IMR-90 (cell line): ENCODE data around the gene GPC5. TPM values are rescaled to one million over a fixed set of nuclear protein-coding genes. Genes with fewer than 3 reads are reported as not detected.

Source experiments
- ATAC-seq: fragments of 200-7000 bp; cut with Tn5 transposase; 2 replicates; pipeline ENCODE4 v1.9.1; 2020; ENCODE audit warnings: low read depth, mild to moderate bottlenecking, moderate library complexity
- BruUV-seq: library from RNA; stranded (reverse); fragments of 400-500 nt; replicated peaks from 2 replicates; lab custom pipeline; 2021; lab: Mats Ljungman, UMichigan
- CTCF ChIA-PET: fragments of 300-600 bp; formaldehyde crosslinking; extraction: SDS; loops from one replicate; lab custom pipeline; 2021; ENCODE audit warnings: antibody characterized with exemption; lab: Yijun Ruan, JAX
- POLR2A ChIA-PET: fragments of 300-600 bp; sonication (Branson Sonifier 250); formaldehyde crosslinking; loops from one replicate; lab custom pipeline; 2022; ENCODE audit warnings: antibody characterized with exemption; ENCODE audit not compliant: unreplicated experiment; lab: Charles Lee
- DNase-seq: peaks from one replicate; pipeline ENCODE4 v3.0.0; 2013
- H2AFZ ChIP-seq: replicated peaks from 2 replicates; pipeline ENCODE3; 2013; ENCODE audit warnings: low read length, mild to moderate bottlenecking; ENCODE audit not compliant: poor library complexity
- H2AK5ac ChIP-seq: 2 replicates; pipeline ENCODE4 v1.6.1; 2013; ENCODE audit warnings: low read depth, low read length, inconsistent platforms
- H2AK9ac ChIP-seq: replicated peaks from 2 replicates; pipeline ENCODE3; 2013; ENCODE audit warnings: mild to moderate bottlenecking, low read depth, low read length, moderate library complexity; ENCODE audit not compliant: poor library complexity
- H2BK120ac ChIP-seq: 2 replicates; pipeline ENCODE4 v1.6.1; 2013; ENCODE audit warnings: low read depth, low read length, inconsistent platforms
- H2BK15ac ChIP-seq: 3 replicates; pipeline ENCODE4 v1.6.1; 2013; ENCODE audit warnings: low read depth, low read length, inconsistent platforms
- H2BK20ac ChIP-seq: 2 replicates; pipeline ENCODE4 v1.6.1; 2013; ENCODE audit warnings: low read depth, mild to moderate bottlenecking, inconsistent platforms, low read length, moderate library complexity
- H2BK5ac ChIP-seq: 2 replicates; pipeline ENCODE4 v1.6.1; 2013; ENCODE audit warnings: mild to moderate bottlenecking, low read depth, low read length, inconsistent platforms; ENCODE audit not compliant: poor library complexity, severe bottlenecking
- H3K14ac ChIP-seq: replicated peaks from 2 replicates; pipeline ENCODE4 v1.6.1; 2013; ENCODE audit warnings: low read depth, low read length, inconsistent platforms
- H3K18ac ChIP-seq: 2 replicates; pipeline ENCODE4 v1.6.1; 2013; ENCODE audit warnings: low read depth, low read length, control low read depth
- H3K23ac ChIP-seq: 2 replicates; pipeline ENCODE4 v1.6.1; 2013; ENCODE audit warnings: low read depth, low read length, inconsistent platforms
- H3K27ac ChIP-seq: 2 replicates; pipeline ENCODE4 v1.5.1; 2013; ENCODE audit warnings: mild to moderate bottlenecking, control low read depth, low read length; ENCODE audit not compliant: insufficient read depth
- H3K27me3 ChIP-seq: 2 replicates; pipeline ENCODE4 v1.6.1; 2013; ENCODE audit warnings: low read length; ENCODE audit not compliant: control insufficient read depth, insufficient read depth
- H3K36me3 ChIP-seq: 2 replicates; pipeline ENCODE4 v1.6.1; 2013; ENCODE audit warnings: low read length, mixed read lengths; ENCODE audit not compliant: control insufficient read depth, insufficient read depth
- H3K4ac ChIP-seq: 2 replicates; pipeline ENCODE4 v1.6.1; 2013; ENCODE audit warnings: low read depth, low read length, inconsistent platforms
- H3K4me1 ChIP-seq: 2 replicates; pipeline ENCODE4 v1.6.1; 2013; ENCODE audit warnings: low read length, mixed read lengths; ENCODE audit not compliant: control insufficient read depth, insufficient read depth
- H3K4me2 ChIP-seq: 2 replicates; pipeline ENCODE4 v1.6.1; 2013; ENCODE audit warnings: low read depth, mild to moderate bottlenecking, control low read depth, low read length, moderate library complexity
- H3K4me3 ChIP-seq: 2 replicates; pipeline ENCODE4 v1.5.1; 2013; ENCODE audit warnings: low read depth, mild to moderate bottlenecking, control low read depth, low read length, moderate library complexity; ENCODE audit not compliant: insufficient read depth
- H3K56ac ChIP-seq: 2 replicates; pipeline ENCODE4 v1.6.1; 2013; ENCODE audit warnings: low read length, inconsistent platforms; ENCODE audit not compliant: insufficient read depth; ENCODE audit errors: extremely low read depth
- H3K79me1 ChIP-seq, 2 experiments: 2 replicates each; pipeline ENCODE4 v1.6.1; 2013; ENCODE audit warnings: low read length in 2 of 2, inconsistent platforms in 1 of 2, low read depth in 1 of 2
- H3K9ac ChIP-seq: 2 replicates; pipeline ENCODE4 v1.6.1; 2013; ENCODE audit warnings: low read depth, low read length, control low read depth
- H3K9me1 ChIP-seq: 2 replicates; pipeline ENCODE4 v1.6.1; 2013; ENCODE audit warnings: low read length, inconsistent platforms; ENCODE audit not compliant: insufficient read depth
- H3K9me3 ChIP-seq: 2 replicates; pipeline ENCODE4 v1.6.1; 2013; ENCODE audit warnings: low read length; ENCODE audit not compliant: control insufficient read depth, insufficient read depth
- H4K20me1 ChIP-seq: 2 replicates; pipeline ENCODE4 v1.6.1; 2013; ENCODE audit warnings: low read length, inconsistent platforms; ENCODE audit not compliant: insufficient read depth
- H4K5ac ChIP-seq: 2 replicates; pipeline ENCODE4 v1.6.1; 2013; ENCODE audit warnings: mild to moderate bottlenecking, low read depth, low read length, control low read depth
- H4K8ac ChIP-seq, 2 experiments: 2 replicates each; pipeline ENCODE4 v1.6.1; 2013; ENCODE audit warnings: low read depth in 2 of 2, low read length in 2 of 2, control low read depth in 1 of 2, inconsistent platforms in 1 of 2
- H4K91ac ChIP-seq: 2 replicates; pipeline ENCODE4 v1.6.1; 2013; ENCODE audit warnings: low read depth, low read length, inconsistent platforms; ENCODE audit not compliant: insufficient read depth
- BHLHE40 ChIP-seq: fragments of 150-350 bp; IDR thresholded peaks from 2 replicates; pipeline ENCODE4 v1.6.1; 2016; ENCODE audit warnings: mild to moderate bottlenecking, low read depth, low read length
- CEBPB ChIP-seq: IDR thresholded peaks from 2 replicates; pipeline ENCODE4 v1.6.1; 2012; ENCODE audit warnings: low read depth, low read length, improper control_type of control experiment
- CHD1 ChIP-seq: IDR thresholded peaks from 2 replicates; pipeline ENCODE4 v1.6.1; 2012; ENCODE audit warnings: low read depth, low read length, improper control_type of control experiment
- ELK1 ChIP-seq: fragments of 150-350 bp; IDR thresholded peaks from 2 replicates; pipeline ENCODE4 v1.6.1; 2016; ENCODE audit warnings: low read depth, mild to moderate bottlenecking, low read length, moderate library complexity, borderline replicate concordance
- FOS ChIP-seq: fragments of 150-350 bp; IDR thresholded peaks from 2 replicates; pipeline ENCODE4 v1.6.1; 2016; ENCODE audit warnings: low read depth, low read length
- MAFK ChIP-seq: IDR thresholded peaks from 2 replicates; pipeline ENCODE4 v1.6.1; 2012; ENCODE audit warnings: low read depth, low read length, improper control_type of control experiment
- MAZ ChIP-seq: IDR thresholded peaks from 2 replicates; pipeline ENCODE4 v1.6.1; 2012; ENCODE audit warnings: low read depth, mild to moderate bottlenecking, low read length, improper control_type of control experiment, moderate library complexity, borderline replicate concordance
- MXI1 ChIP-seq: IDR thresholded peaks from 2 replicates; pipeline ENCODE4 v1.6.1; 2012; ENCODE audit warnings: low read depth, mild to moderate bottlenecking, low read length, moderate library complexity, borderline replicate concordance
- NFE2L2 ChIP-seq: fragments of 150-350 bp; IDR thresholded peaks from 2 replicates; pipeline ENCODE4 v1.6.1; 2016; ENCODE audit warnings: low read depth, mild to moderate bottlenecking, low read length
- POLR2A ChIP-seq: IDR thresholded peaks from 2 replicates; pipeline ENCODE4 v1.6.1; 2012; ENCODE audit warnings: mild to moderate bottlenecking, low read depth, low read length
- RAD21 ChIP-seq: IDR thresholded peaks from 2 replicates; pipeline ENCODE4 v1.6.1; 2012; ENCODE audit warnings: low read length, improper control_type of control experiment
- RCOR1 ChIP-seq: IDR thresholded peaks from 2 replicates; pipeline ENCODE4 v1.6.1; 2012; ENCODE audit warnings: mild to moderate bottlenecking, low read length, improper control_type of control experiment; ENCODE audit not compliant: insufficient replicate concordance
- RFX5 ChIP-seq: IDR thresholded peaks from 2 replicates; pipeline ENCODE4 v1.8.0; 2012; ENCODE audit warnings: low read depth, mild to moderate bottlenecking, low read length, moderate library complexity
- SMC3 ChIP-seq: fragments of 150-350 bp; IDR thresholded peaks from 2 replicates; pipeline ENCODE4 v1.6.1; 2016; ENCODE audit warnings: low read depth, mild to moderate bottlenecking, antibody characterized with exemption, low read length, moderate library complexity
- USF2 ChIP-seq: fragments of 150-350 bp; IDR thresholded peaks from 2 replicates; pipeline ENCODE4 v1.6.1; 2017; ENCODE audit warnings: mild to moderate bottlenecking, antibody characterized with exemption, low read length, low read depth
- WGBS, 2 experiments: methylation state at CpG; one replicate each; pipeline versions ENCODE4 v1.1.5 to v1.1.7; 2013; ENCODE audit warnings: missing lambda C conversion rate in 2 of 2; ENCODE audit not compliant: insufficient read length in 1 of 2; ENCODE audit errors: extremely low coverage in 2 of 2; 5-methylcytosine and 5-hydroxymethylcytosine counted together
- dilution Hi-C: fragments of 300-500 bp; cut with HindIII; formaldehyde crosslinking; loops from one replicate; pipeline ENCODE4 v1.14.3; 2018; ENCODE audit warnings: low sequenced_read_pairs; ENCODE audit not compliant: unreplicated experiment
- in situ Hi-C: fragments of 300-500 bp; cut with MboI; formaldehyde crosslinking; loops from 3 replicates; pipeline ENCODE4 v1.14.3; 2019; ENCODE audit warnings: low sequenced_read_pairs, inconsistent platforms, mixed read lengths
- intact Hi-C: fragments of 100-400 bp; cut with micrococcal nuclease; formaldehyde crosslinking; loops from 2 replicates; pipeline ENCODE4 v1.10.0; 2022
- polyA plus RNA-seq, 3 experiments: library from polyadenylated mRNA; depleted of rRNA; stranded (reverse); fragments of >200 nt; gene quantifications; 2 replicates each; pipeline ENCODE4 v1.2.3, GENCODE V29; 2012; ENCODE audit warnings: low replicate concordance in 1 of 3
- total RNA-seq: library from RNA; depleted of rRNA; stranded (reverse); fragments of >200 nt; gene quantifications from 2 replicates; pipeline ENCODE4 v1.2.3, GENCODE V29; 2012
- TF ChIP-seq, protein P1 (sequence below): conservative IDR thresholded peaks from 2 replicates; pipeline ENCODE4 v1.5.1; 2012; ENCODE audit warnings: mild to moderate bottlenecking, low read depth, low read length, improper control_type of control experiment

The GPC5 gene
- total and polyA plus RNA-seq, 2 of the 4 experiments (the other 2 are of a cell fraction) = 0.94 to 1.8 TPM

GRCh38 chr13:92259523-92259922 is 861.1 kb downstream of the GPC5 start:
- Histone ChIP-seq H3K56ac (no peak overlapping the region), H2BK15ac (no peak overlapping the region), H2BK5ac (no peak overlapping the region), H3K14ac (no peak overlapping the region), H3K9ac (no peak overlapping the region), H4K8ac (no peak overlapping the region), H2AK5ac (no peak overlapping the region), H3K4me3 (no peak overlapping the region), H2BK20ac (no peak overlapping the region), H3K18ac (no peak overlapping the region), H3K27ac (no peak overlapping the region), H3K79me1 (no peaks in the 10 kb centered on the region), H2AK9ac (no peak overlapping the region), H3K4ac (no peak overlapping the region), H3K9me3 (no peaks in the 10 kb centered on the region), H2AFZ (no peak overlapping the region), H3K9me1 (no peaks in the 10 kb centered on the region), H4K20me1 (no peaks in the 10 kb centered on the region), H4K5ac (no peak overlapping the region), H3K4me1 (no peaks in the 10 kb centered on the region), H3K27me3 (no peaks in the 10 kb centered on the region), H2BK120ac (no peak overlapping the region), H3K36me3 (no peaks in the 10 kb centered on the region), H3K4me2 (no peak overlapping the region), H3K23ac (no peak overlapping the region), H4K91ac (no peak overlapping the region)
- in situ Hi-C loops (no loop called here), intact Hi-C loops (no loop called here), dilution Hi-C loops (no loop called here)
- no CpG with 5 or more reads among the region's 1 CpG for WGBS, 2 experiments
- ATAC-seq = no peak
- TF ChIP-seq FOS = no peak
- TF ChIP-seq NFE2L2 = no peak
- no peak for TF ChIP-seq POLR2A
- TF ChIP-seq RCOR1 = no peak
- TF ChIP-seq MAFK = no peak
- no peak for TF ChIP-seq ELK1
- TF ChIP-seq, protein P1, sequence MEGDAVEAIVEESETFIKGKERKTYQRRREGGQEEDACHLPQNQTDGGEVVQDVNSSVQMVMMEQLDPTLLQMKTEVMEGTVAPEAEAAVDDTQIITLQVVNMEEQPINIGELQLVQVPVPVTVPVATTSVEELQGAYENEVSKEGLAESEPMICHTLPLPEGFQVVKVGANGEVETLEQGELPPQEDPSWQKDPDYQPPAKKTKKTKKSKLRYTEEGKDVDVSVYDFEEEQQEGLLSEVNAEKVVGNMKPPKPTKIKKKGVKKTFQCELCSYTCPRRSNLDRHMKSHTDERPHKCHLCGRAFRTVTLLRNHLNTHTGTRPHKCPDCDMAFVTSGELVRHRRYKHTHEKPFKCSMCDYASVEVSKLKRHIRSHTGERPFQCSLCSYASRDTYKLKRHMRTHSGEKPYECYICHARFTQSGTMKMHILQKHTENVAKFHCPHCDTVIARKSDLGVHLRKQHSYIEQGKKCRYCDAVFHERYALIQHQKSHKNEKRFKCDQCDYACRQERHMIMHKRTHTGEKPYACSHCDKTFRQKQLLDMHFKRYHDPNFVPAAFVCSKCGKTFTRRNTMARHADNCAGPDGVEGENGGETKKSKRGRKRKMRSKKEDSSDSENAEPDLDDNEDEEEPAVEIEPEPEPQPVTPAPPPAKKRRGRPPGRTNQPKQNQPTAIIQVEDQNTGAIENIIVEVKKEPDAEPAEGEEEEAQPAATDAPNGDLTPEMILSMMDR = no peak
- TF ChIP-seq RFX5 = no peak
- no peak for TF ChIP-seq RAD21
- TF ChIP-seq SMC3 = no peak
- no peak for TF ChIP-seq CEBPB
- no peak for TF ChIP-seq MXI1
- TF ChIP-seq CHD1 = no peak
- TF ChIP-seq USF2 = no peak
- no peak for TF ChIP-seq MAZ
- no peak for TF ChIP-seq BHLHE40
- ChIA-PET CTCF (no interaction called here), POLR2A (no interaction called here)
- BruUV-seq = no TSS peak
- DNase-seq = no peak
